Neural progenitor cell (in vitro differentiated cells): ENCODE results near the gene RRM2.

Source experiments
- CTCF ChIP-seq: fragments of 200-600 bp; sonication (generic); IDR thresholded peaks from 2 replicates; pipeline ENCODE4 v1.5.1; 2017; ENCODE audit warnings: antibody characterized with exemption, mild to moderate bottlenecking
- EZH2 ChIP-seq: fragments of 200-600 bp; sonication (generic); IDR thresholded peaks from 2 replicates; pipeline ENCODE4 v1.6.1; 2017; ENCODE audit warnings: antibody characterized with exemption, mild to moderate bottlenecking, moderate library complexity

GRCh38 chr2:10172033-10172871, 49.7 kb downstream of the RRM2 start:
- TF ChIP-seq EZH2 (no peak), CTCF (no peak)
